GM21381 (cell line): ENCODE measurements around the gene ATRNL1.
"Not testable (repeated sequence)": the region's sequence is repeated elsewhere in the genome, so short reads cannot be mapped to it uniquely, and the experiment has no call there.

ENCODE experiments used
- ATAC-seq: cut with Tn5 transposase; IDR thresholded peaks from one replicate; pipeline ENCODE4 v1.9.1; 2021; ENCODE audit warnings: mild to moderate bottlenecking, moderate library complexity; ENCODE audit not compliant: unreplicated experiment

Gene ATRNL1

GRCh38 chr10:115828182-115828581 is 735.0 kb downstream of the ATRNL1 start:
- ATAC-seq: not testable (repeated sequence)

GRCh38 chr10:115829521-115830205 is 736.5 kb downstream of the ATRNL1 start:
- ATAC-seq: no peak

- no peak for ATAC-seq
Observed at GRCh38 chr10:115830265-115830970, 737.3 kb downstream of the ATRNL1 start.

- ATAC-seq: no peak
Observed at GRCh38 chr10:115831016-115831415, 737.9 kb downstream of the ATRNL1 start.

- no peak for ATAC-seq
Observed at GRCh38 chr10:115833119-115833518, 740.0 kb downstream of the ATRNL1 start.

- no peak for ATAC-seq
Observed at GRCh38 chr10:115844591-115844990, 751.4 kb downstream of the ATRNL1 start.

GRCh38 chr10:115845921-115846320 is 752.8 kb downstream of the ATRNL1 start:
- no peak for ATAC-seq

GRCh38 chr10:115846528-115846927 is 753.4 kb downstream of the ATRNL1 start:
- ATAC-seq: no peak

GRCh38 chr10:115849197-115849596 is 756.0 kb downstream of the ATRNL1 start:
- no peak for ATAC-seq

GRCh38 chr10:115850666-115851065 is 757.5 kb downstream of the ATRNL1 start:
- ATAC-seq: no peak

- no peak for ATAC-seq
Observed at GRCh38 chr10:115851695-115852094, 758.5 kb downstream of the ATRNL1 start.

GRCh38 chr10:115854740-115855435 is 761.7 kb downstream of the ATRNL1 start:
- ATAC-seq: no peak

- no peak for ATAC-seq
Observed at GRCh38 chr10:115856580-115856979, 763.4 kb downstream of the ATRNL1 start.

- ATAC-seq: no peak
Observed at GRCh38 chr10:115857856-115858255, 764.7 kb downstream of the ATRNL1 start.

- no peak for ATAC-seq
Observed at GRCh38 chr10:115860182-115861107, 767.3 kb downstream of the ATRNL1 start.

GRCh38 chr10:115861455-115861854 is 768.3 kb downstream of the ATRNL1 start:
- ATAC-seq: no peak

- no peak for ATAC-seq
Observed at GRCh38 chr10:115861864-115862263, 768.7 kb downstream of the ATRNL1 start.

- ATAC-seq: no peak
Observed at GRCh38 chr10:115866174-115866573, 773.0 kb downstream of the ATRNL1 start.

GRCh38 chr10:115866691-115867090 is 773.5 kb downstream of the ATRNL1 start:
- ATAC-seq: no peak

- no peak for ATAC-seq
Observed at GRCh38 chr10:115867305-115867704, 774.1 kb downstream of the ATRNL1 start.

- no peak for ATAC-seq
Observed at GRCh38 chr10:115871855-115872254, 778.7 kb downstream of the ATRNL1 start.
